CD4-positive, alpha-beta T cell treated with Interleukin-4 for 4 hours (primary cell): ENCODE results near the gene LRRFIP1.
"Not testable (repeated sequence)": the region's sequence is repeated elsewhere in the genome, so short reads cannot be mapped to it uniquely, and the experiment has no call there.

ENCODE experiments used
- DNase-seq: peaks from one replicate; pipeline ENCODE4 v3.0.0-alpha.2; 2020

Gene LRRFIP1

DNA sequence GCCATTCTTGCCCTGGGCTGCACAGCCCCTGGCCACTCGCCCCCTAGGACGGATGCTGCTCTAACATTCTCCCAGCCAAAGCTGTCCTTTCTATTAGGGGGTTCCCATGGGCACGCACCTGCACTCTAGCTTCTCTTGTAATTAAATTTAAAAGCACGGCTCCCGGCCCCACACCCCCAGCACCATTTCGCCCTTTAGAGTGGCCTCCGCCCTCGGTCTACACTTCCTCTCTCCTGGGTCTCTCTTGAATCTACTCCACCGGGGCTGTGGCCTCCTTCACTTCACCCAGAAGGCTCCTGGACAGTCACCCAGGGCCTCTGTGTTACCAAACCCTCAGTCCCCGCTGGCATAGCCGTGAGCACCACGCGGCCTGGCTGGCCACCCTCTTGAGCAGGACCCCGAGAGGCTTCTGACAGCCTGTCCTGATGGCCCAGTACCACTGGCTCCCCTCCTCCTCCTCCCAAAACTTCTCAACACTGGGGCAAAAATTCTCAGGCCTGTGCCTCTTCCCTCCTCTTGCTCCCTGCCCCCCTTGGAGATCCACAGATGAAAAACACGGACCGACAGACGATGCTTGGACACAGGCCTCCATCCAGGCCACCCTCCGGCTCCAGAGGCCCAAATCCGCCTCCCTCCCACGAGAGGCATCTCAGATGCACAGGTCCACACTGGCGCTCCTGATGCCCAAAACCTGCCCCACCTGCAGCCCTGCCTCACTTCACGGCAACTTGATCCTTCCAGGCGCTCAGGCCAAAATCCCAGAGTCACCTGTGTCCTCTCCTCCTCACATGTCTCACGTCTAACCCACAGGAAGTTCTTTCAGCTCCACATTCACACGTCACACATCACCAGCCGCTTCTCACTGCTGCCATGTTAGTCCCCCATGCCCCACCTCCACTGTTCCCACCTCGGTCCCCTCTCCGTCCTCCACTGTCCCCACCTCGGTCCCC is 29.9 kb upstream of the LRRFIP1 start:
- DNase-seq: no peak

GRCh38 chr2:237598468-237599208 is 28.7 kb upstream of the LRRFIP1 start:
- DNase-seq: no peak

DNA sequence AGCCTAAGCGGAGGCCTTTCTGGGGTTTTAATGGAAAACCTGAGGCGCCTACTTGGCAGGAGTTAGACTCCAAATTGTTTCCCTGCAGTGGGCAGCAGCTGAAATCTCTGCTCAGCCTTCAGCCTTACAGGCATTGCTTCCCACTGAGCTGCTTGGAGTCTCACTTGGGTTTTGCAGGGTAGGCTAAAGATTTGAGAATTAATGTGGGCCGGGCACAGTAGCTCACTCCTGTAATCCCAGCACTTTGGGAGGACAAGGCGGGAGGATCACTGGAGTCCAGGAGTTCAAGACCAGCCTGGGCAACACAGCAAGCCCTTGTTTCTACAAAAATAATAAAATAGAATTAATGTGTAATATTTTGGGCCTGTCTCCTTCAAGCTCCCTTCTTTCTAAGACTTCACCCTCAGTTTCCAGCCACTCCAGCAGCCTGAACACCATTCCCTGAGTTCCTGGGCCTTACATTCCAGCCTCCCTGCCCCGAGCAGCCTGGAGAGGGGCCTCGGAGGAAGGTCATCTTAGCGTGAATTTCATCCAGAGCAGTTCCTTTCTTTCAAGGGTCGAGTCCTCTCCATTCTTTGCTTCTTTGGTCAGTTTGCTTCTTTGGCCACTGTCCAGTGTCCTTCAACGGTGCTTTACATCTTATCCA is 27.8 kb upstream of the LRRFIP1 start:
- no peak for DNase-seq

DNA sequence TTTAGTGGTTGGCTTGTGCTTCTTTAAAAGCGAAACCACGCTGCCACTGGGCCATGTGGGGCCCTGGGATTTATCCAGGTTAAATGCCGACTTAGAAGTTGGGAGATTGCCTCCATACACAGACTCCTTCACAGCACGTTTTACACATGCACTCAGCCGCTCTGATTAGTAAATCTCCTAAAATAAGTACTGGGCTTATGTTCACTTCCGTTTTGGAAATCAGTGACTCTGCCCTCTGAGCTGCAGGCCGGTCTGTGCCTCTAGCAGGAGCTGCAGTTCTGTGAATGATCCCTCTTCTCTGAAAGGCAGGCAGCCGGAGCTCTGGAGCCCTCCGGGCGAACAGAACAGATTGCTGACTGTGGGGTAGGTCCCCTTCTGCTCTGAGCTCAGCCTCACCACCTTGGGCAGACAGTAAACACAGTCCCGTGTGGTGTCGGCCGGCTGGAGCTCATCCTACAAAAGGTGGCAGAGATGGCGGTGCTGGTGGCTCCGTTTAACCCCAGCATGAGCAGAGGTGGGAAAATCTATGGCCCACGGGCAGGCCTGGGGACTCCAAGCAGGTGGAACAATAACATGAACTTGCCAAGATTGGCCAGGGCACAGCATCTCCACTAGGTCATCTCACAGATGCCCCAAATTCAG is 27.1 kb upstream of the LRRFIP1 start:
- no peak for DNase-seq

DNA sequence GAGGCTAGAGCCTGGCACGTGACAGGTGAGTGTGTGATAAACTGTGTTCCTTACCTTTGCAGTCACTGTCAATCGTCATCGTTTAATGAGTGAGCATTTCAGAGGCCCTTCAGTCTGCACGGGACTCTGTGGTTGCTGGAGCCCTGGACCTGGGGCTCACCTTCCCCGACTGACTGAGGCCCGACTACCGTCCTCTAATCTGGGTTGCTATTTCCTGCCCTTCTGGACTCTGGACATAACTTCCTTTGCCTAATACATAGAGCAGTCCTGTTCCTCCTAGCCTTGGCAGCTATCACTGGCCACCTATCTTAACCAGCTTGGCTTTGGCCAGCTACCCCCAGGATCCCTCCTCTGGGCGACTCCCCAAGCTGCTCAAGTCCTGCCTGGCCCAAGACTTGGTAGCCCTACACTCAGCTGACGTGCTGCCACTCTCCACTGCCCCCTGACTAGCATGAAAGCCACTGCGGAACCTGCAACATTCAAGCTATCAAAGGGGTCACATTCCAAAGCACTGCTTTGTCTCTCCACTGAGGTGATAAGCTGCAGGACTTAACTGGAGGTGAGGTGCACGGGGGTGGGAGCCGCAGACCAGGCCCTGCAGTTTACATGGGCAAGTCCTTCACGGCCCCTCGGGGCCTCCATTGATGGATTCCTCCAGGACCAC is 25.8 kb upstream of the LRRFIP1 start:
- no peak for DNase-seq

DNA sequence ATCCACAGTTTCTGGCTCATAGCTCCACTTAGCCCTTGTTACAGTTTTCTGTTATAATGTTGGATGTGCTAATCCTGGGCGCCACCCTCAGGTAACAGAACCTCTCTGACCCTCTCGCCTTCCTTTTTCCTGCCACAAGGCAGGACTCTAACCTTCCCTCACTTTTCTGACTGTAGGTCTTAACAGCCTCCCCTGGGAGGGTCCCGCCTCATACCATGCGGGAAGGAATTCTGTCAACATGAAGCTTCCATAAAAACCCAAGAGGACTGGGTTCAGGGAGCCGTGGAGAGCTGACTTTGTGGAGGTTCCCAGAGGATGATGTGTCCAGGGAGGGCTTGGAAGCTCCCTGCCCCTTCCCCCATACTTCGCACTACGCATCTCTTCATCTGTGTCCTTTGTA is 25.0 kb upstream of the LRRFIP1 start:
- no peak for DNase-seq

DNA sequence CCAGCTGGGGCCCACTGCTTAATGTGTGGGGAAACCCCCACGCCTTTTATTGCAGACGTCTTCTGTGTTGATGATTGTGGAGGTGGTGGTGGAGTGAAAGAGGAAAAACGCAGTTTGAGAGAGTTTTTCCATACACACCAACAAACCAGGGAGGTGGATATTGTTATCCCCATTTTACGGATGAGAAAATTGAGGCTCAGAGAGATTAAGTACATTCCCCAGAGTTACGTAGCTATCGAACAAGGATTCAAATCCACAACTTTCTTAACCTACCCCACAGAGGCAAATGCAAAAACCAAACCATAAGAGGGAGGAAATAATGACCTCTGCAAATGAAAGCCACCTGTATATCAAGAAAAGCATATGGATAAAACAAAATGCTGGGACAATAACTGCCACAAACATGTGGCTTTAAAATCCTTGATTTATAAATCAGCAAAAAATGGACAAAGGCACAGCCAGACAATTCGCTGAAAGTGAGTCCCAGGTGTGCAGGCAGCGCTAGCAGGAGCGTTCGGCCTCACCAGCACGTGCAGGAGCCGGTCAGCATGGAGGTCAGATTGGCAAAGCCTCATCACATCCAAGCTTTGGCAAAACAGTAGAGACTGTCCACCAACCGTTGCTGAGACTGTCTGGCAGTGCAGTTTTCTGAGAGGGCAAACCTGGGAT is 24.2 kb upstream of the LRRFIP1 start:
- no peak for DNase-seq

- DNase-seq: peak; percentile 71
Observed at GRCh38 chr2:237603718-237604362, 23.5 kb upstream of the LRRFIP1 start.

- no peak for DNase-seq
Observed at GRCh38 chr2:237604391-237604790, 23.0 kb upstream of the LRRFIP1 start.

DNA sequence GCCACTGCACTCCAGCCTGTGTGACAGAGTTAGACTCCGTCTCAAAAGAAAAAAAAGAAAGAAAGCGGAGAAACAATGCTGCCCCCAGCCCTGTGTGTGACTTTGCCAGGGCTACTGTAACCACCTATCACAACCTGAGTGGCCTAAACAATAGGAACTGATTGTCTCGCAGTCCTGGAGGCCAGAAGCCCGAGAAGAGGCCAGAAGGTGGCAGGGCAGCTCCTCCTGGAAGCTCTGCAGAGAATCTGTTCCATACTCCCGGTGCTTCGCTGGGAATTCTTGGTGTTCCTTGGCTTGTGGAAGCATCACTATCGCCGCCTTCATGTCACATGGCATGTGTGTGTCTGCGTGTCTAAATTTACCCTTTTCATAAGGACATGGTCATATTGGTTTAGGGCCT is 22.4 kb upstream of the LRRFIP1 start:
- DNase-seq: no peak

- DNase-seq: not testable (repeated sequence)
Observed at GRCh38 chr2:237606522-237606921, 20.9 kb upstream of the LRRFIP1 start.

DNA sequence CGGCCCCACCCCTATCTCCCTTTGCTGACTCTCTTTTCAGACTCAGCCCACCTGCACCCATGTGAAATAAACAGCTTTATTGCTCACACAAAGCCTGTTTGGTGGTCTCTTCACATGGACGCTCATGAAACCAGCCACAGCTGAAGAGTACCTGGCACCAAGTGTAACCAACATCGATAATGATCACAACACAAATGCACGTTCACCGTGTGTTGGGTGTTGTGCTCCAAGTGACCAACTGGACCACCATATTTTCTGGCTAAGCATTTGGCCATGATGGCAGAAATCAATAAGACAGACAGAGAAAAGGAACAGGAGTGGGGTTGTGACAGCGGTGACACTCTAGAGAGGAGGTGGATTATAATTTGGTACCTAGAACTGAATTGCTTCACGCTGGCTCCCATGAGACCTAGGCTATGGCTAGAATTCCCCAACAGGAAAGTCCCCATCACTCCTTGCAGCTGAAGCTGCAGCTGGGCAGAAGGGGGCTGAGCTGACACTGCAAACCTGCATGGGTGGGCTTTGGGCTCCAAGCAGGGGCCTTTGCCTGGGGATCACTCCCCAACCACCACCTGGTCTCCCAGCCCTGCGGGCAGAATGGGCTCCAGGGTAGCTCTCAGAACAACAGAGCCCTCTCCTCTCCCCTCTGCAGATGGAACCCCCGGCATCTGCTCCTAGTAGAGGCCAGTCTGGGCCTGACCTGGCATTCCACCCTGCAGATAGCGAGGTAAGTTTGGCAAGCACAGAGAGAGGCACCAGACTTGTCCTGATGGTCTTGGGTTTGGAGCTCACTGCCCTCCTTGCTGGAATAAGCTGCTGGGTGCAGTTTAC is 14.6 kb upstream of the LRRFIP1 start:
- no peak for DNase-seq

DNA sequence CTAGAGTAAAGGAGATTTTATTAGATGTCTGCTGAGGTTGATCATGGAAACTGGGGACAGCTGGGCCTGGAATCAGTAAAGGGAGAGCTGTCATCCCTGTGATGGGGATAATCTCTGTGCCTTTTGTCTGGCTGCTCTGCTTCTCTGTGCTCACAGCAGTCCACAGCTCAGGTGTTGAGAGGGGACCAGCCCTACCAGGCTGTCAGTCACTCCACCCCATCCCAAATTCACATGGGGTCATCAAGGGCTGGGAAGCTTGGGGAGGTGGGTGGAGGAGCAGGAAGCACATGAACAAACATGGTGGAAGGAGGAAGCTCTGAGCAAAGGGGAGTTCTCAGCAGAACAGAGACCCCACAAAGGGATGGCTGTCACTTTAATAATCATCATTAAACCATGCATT is 13.7 kb upstream of the LRRFIP1 start:
- no peak for DNase-seq

DNA sequence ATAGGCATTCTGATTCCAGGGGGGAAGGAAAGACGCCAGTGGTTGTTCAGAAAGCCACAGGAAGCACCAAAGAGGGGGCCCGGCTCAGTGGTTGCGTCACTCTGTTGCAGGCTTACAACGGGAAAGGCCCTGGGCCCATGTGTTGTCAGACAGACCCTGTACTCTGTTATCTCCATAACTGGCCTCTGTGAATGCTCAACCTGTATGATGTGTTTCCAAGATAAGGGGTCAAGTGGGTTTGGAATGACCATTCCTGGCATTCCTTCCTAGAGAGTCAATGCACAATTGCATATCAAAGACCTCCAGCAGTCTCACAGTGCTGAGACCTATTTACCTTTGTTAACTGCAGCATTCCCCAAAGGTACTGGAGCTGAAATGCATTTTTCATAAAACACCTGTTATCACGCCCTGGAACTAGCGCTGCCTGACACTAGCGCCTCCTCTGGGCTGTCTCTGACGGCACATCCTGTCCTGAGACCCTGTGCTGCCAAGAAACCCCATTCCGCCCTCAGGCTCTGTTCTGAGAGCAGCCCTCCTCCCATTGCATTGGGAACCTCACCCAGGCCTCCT is 13.2 kb upstream of the LRRFIP1 start:
- no peak for DNase-seq

- DNase-seq: no peak
Observed at GRCh38 chr2:237615631-237616249, 11.6 kb upstream of the LRRFIP1 start.

GRCh38 chr2:237616373-237616733 is 11.0 kb upstream of the LRRFIP1 start:
- DNase-seq: no peak

- DNase-seq: peak; percentile 12
Observed at GRCh38 chr2:237616734-237617586, 10.4 kb upstream of the LRRFIP1 start.

- no peak for DNase-seq
Observed at GRCh38 chr2:237617587-237617982, 9.8 kb upstream of the LRRFIP1 start.

GRCh38 chr2:237618449-237618848 is 8.9 kb upstream of the LRRFIP1 start:
- no peak for DNase-seq
